ENCODE data around the gene XRCC6.

The XRCC6 gene

DNA sequence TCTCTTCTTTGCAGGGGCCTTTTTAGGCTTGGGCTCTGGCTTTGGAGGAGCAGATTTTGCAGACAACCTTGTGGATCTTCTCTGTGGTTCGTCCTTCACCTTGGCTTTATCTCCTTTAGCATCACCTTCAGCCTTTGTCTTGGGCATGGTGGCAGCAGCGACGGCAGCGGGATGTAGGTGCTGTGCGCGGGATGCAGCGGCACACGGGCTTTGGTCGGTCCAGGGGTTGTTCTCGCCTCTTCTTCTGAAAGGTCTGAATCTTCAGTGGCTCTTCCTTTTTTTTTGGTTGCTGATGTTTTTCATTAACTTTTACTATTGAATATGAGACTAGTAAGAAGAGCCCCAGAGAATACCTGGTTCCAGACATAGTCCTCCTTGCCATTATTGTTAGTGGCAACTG is 88.2 kb downstream of the XRCC6 start:
- H3K27ac Mint-ChIP-seq, result no peak overlapping the region
- H3K4me1 Mint-ChIP-seq, result no peaks in the 10 kb centered on the region
- no peaks in the 10 kb centered on the region for H3K9me3 Mint-ChIP-seq
- ATAC-seq, result no peak
- no peaks in the 10 kb centered on the region for H3K36me3 Mint-ChIP-seq
- DNase-seq (ENCODE audit: low spot score in 2 of 2), result no peak
- H3K4me3 Mint-ChIP-seq, result no peak overlapping the region

DNA sequence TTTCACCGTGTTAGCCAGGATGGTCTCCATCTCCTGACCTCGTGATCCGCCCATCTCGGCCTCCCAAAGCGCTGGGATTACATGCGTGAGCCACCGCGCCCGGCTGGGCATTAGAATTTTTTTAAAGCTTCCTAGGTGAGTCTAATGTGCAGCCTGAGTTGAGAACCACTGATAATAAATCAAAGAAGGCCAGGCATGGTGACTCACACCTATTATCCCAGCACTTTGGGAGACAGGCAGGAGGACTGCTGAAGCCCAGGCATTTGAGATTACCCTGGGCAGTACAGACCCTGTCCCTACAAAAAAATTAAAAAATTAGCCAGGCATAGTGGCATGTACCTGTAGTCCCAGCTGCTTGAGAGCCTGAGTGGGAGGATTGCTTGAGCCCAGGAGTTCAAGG is 91.9 kb downstream of the XRCC6 start:
- H3K27ac Mint-ChIP-seq, result no peak overlapping the region

More for the DNA sequence above, 91.9 kb downstream of the XRCC6 start:
- no peaks in the 10 kb centered on the region for H3K4me1 Mint-ChIP-seq
- DNase-seq (ENCODE audit: low spot score in 2 of 2), result no peak
- H3K4me3 Mint-ChIP-seq, result no peak overlapping the region
- ATAC-seq, result no peak
- no peaks in the 10 kb centered on the region for H3K36me3 Mint-ChIP-seq
- H3K9me3 Mint-ChIP-seq, result no peaks in the 10 kb centered on the region
